Measurements from ENCODE around the gene DTX1. TPM values are rescaled to one million over a fixed set of nuclear protein-coding genes. Genes with fewer than 3 reads are reported as not detected.
A peak's percentile ranks its signal among the peaks of the same experiment; 100 is the strongest.

The DTX1 gene
- total and polyA plus RNA-seq, 2 of the 8 experiments (the other 6 are each of a cell fraction or from before 2014, with no cell fraction given): 4.7 to 6.9 TPM

- Histone ChIP-seq H3K23ac (ENCODE audit: insufficient read length) (no peak overlapping the region), H3K14ac (ENCODE audit: insufficient read length) (no peak overlapping the region), H4K8ac (ENCODE audit: extremely low read depth, insufficient read depth, low read length) (no peak overlapping the region), H3K4me2 (ENCODE audit: insufficient read depth in 1 of 2, low read depth in 2 of 2, low read length in 2 of 2) (no peak overlapping the region), H4K5ac (ENCODE audit: insufficient read length, low read depth, low read length) (no peak overlapping the region), H3K27ac (ENCODE audit: low read depth, low read length) (no peak overlapping the region), H3K4ac (replicated peaks; ENCODE audit: insufficient read length, low read depth, low read length) (no peak overlapping the region), H4K91ac (replicated peaks; ENCODE audit: insufficient read length, low read length) (no peak overlapping the region), H3K4me3 (ENCODE audit: extremely low read depth in 1 of 4, insufficient read depth in 2 of 4, low read depth in 3 of 4, low read length in 4 of 4) (no peak overlapping the region), H2BK20ac (ENCODE audit: low read length) (no peak overlapping the region), H3K36me3 (ENCODE audit: control insufficient read depth in 2 of 4, insufficient read depth in 4 of 4, low read length in 3 of 4) (no peaks in the 10 kb centered on the region), H3K79me1 (ENCODE audit: low read depth, low read length) (no peaks in the 10 kb centered on the region), H2BK5ac (ENCODE audit: low read depth, low read length) (no peak overlapping the region), H3K9ac (replicated peaks in 1 of 4; ENCODE audit: extremely low read depth in 1 of 4, low read depth in 3 of 4, low read length in 3 of 4) (0 out of 7 replicates have a peak overlapping the region, but pooled peaks of 1 of the 4 experiments have one; percentile 18), H4K20me1 (replicated peaks in 1 of 2; ENCODE audit: control insufficient read depth in 1 of 2, insufficient read depth in 2 of 2, low read length in 2 of 2) (no peaks in the 10 kb centered on the region), H2AFZ (ENCODE audit: low read length) (no peak overlapping the region), H3K9me3 (ENCODE audit: insufficient read depth in 2 of 2, low read depth in 1 of 2, low read length in 1 of 2) (no peaks in the 10 kb centered on the region), H3K56ac (replicated peaks; ENCODE audit: insufficient read length, low read depth, low read length) (no peak overlapping the region), H2AK5ac (ENCODE audit: low read depth, low read length) (no peak overlapping the region), H3K27me3 (replicated peaks in 1 of 4; ENCODE audit: control insufficient read depth in 3 of 4, extremely low read depth in 1 of 4, insufficient read depth in 3 of 4, low read length in 3 of 4) (no peaks in the 10 kb centered on the region), H3K18ac (ENCODE audit: extremely low read depth, low read length) (no peak overlapping the region), H2BK120ac (replicated peaks; ENCODE audit: low read depth, low read length) (no peak overlapping the region), H3K23me2 (ENCODE audit: low read depth, low read length) (no peaks in the 10 kb centered on the region), H2BK15ac (ENCODE audit: low read length) (no peak overlapping the region), H3K4me1 (replicated peaks in 1 of 4; ENCODE audit: control insufficient read depth in 3 of 4, insufficient read depth in 4 of 4, low read length in 3 of 4) (peaks cover 0 to 3% (median 0%) of the 10 kb centered on the region in 4 experiments; a peak in 1 of 7 replicates), H3K79me2 (ENCODE audit: control insufficient read depth in 1 of 2, insufficient read depth in 2 of 2, low read length in 2 of 2) (no peaks in the 10 kb centered on the region), H2BK12ac (ENCODE audit: low read depth, low read length) (no peak overlapping the region)
- CTCF ChIA-PET (ENCODE audit: partially characterized antibody): interaction anchor here (0.6 to 2.0 kb wide), 15 partner anchors 9 to 119 kb away, joined by 3 to 9 read pairs (median 3); no protein-coding TSS in a partner anchor
- POLR2A ChIA-PET (ENCODE audit: partially characterized antibody): interaction anchor here (0.6 to 1.1 kb wide), 4 partner anchors 9 to 45 kb away, joined by 3 to 4 read pairs (median 3); no protein-coding TSS in a partner anchor
- DNase-seq (ENCODE audit: low read depth in 1 of 2, low spot score in 2 of 2): no peak
- 85% methylated on average over 6 of the region's 7 CpGs; no CpG with 5 or more reads in 1 of the 2 experiments for WGBS, 2 experiments (ENCODE audit: extremely low coverage in 1 of 2, insufficient coverage in 1 of 2, insufficient read length in 1 of 2, insufficient replicate concordance in 2 of 2, low coverage in 1 of 2, low lambda C conversion rate in 2 of 2, missing lambda C conversion rate in 1 of 2)
- FAIRE-seq: no peak
- TF ChIP-seq JUND (IDR thresholded peaks at IDR 0.05; ENCODE audit: low read length) (no peak), RFX5 (IDR thresholded peaks at IDR 0.05; ENCODE audit: borderline replicate concordance, low read depth, low read length) (no peak), SP1 (IDR thresholded peaks at IDR 0.05; ENCODE audit: low read depth, low read length) (no peak), EP300 (IDR thresholded peaks at IDR 0.05; ENCODE audit: borderline replicate concordance in 1 of 2, low read depth in 2 of 2, low read length in 2 of 2) (no peak), BACH1 (IDR thresholded peaks at IDR 0.05; ENCODE audit: low read length) (no peak), TEAD4 (IDR thresholded peaks at IDR 0.05; ENCODE audit: low read depth, low read length) (no peak), RAD21 (IDR thresholded peaks at IDR 0.05 in 1 of 2, conservative IDR thresholded peaks at IDR 0.05 in 1 of 2; ENCODE audit: low read depth in 2 of 2, low read length in 2 of 2) (no peak), CHD1 (IDR thresholded peaks at IDR 0.05; ENCODE audit: low read depth, low read length) (no peak), YY1 (IDR thresholded peaks at IDR 0.05; ENCODE audit: low read depth, low read length) (no peak), GTF2F1 (IDR thresholded peaks at IDR 0.05; ENCODE audit: borderline replicate concordance, low read depth, low read length) (no peak), SIRT6 (IDR thresholded peaks at IDR 0.05; ENCODE audit: low read length) (no peak), BCL11A (IDR thresholded peaks at IDR 0.05; ENCODE audit: low read depth in 2 of 2, low read length in 2 of 2) (no peak), CREB1 (IDR thresholded peaks at IDR 0.05) (no peak), PHF8 (conservative IDR thresholded peaks at IDR 0.05; ENCODE audit: low read depth, low read length) (no peak)
Measured at GRCh38 chr12:113109872-113110599, 53.5 kb downstream of the DTX1 start.
